Body of pancreas (tissue), 4 donors: ENCODE results near the gene NANOS3. TPM values are rescaled to one million over a fixed set of nuclear protein-coding genes. Genes with fewer than 3 reads are reported as not detected.

Experiments used
- ATAC-seq: fragments of 150-250 bp; one replicate; pipeline ENCODE4 v1.9.1; 2016
- DNase-seq, 4 donors: peaks; one replicate each; pipeline ENCODE4 v3.0.0-alpha.2; 2019
- H3K27ac ChIP-seq, 4 donors: fragments of 200-600 bp; sonication (generic); 1 replicate in 3 of 4; 2 replicates in 1 of 4; pipeline versions ENCODE4 v1.5.1 to v1.6.1; 2016 to 2019; ENCODE audit warnings: mild to moderate bottlenecking in 1 of 4, mixed read lengths in 1 of 4, moderate library complexity in 1 of 4
- H3K27me3 ChIP-seq, 2 donors: fragments of 200-600 bp; sonication (generic); one replicate each; pipeline ENCODE4 v1.6.0; 2016; ENCODE audit warnings: mild to moderate bottlenecking in 1 of 2
- H3K36me3 ChIP-seq, 2 donors: fragments of 200-600 bp; sonication (generic); replicated peaks in 1 of 2; 2 replicates each; pipeline ENCODE4 v1.5.1; 2016; ENCODE audit warnings: low read depth in 2 of 2; ENCODE audit not compliant: insufficient read depth in 1 of 2
- H3K4me1 ChIP-seq: fragments of 200-600 bp; sonication (generic); one replicate; pipeline ENCODE4 v1.6.0; 2016
- H3K4me3 ChIP-seq, 2 donors: fragments of 200-600 bp; sonication (generic); 1 replicate in 1 of 2; 2 replicates in 1 of 2; pipeline ENCODE4 v1.5.1; 2016 to 2019
- H3K9me3 ChIP-seq, 3 donors: fragments of 200-600 bp; sonication (generic); 1 replicate in 2 of 3; 2 replicates in 1 of 3; pipeline ENCODE4 v1.5.1; 2016
- POLR2A ChIP-seq, 3 donors: fragments of 450-650 bp; IDR thresholded peaks; one replicate each; pipeline ENCODE4 v1.6.1; 2016; ENCODE audit warnings: antibody characterized with exemption in 3 of 3, mild to moderate bottlenecking in 2 of 3
- WGBS, 2 donors: methylation state at CpG; one replicate each; pipeline ENCODE4 v1.1.5; 2017; 5-methylcytosine and 5-hydroxymethylcytosine counted together
- intact Hi-C: fragments of 100-400 bp; cut with DNase I; formaldehyde crosslinking; loops from one replicate; pipeline ENCODE4 v1.15.1; 2023
- total RNA-seq, 2 donors: library from RNA; depleted of rRNA; stranded (reverse); fragments of >200 nt; gene quantifications; one replicate each; pipeline ENCODE4 v1.1.0, GENCODE V29; 2016
- TF ChIP-seq, protein P1 (sequence below), 7 experiments: fragments of 450-650 bp in 4 of 7; fragments of 200-600 bp in 3 of 7; sonication (generic) in 3 of 7; IDR thresholded peaks; one replicate each; pipeline ENCODE4 v1.5.1; 2016 to 2019; ENCODE audit warnings: antibody characterized with exemption in 7 of 7

The NANOS3 gene
- total RNA-seq, 2 donors from 2014 or later, result not detected

DNA sequence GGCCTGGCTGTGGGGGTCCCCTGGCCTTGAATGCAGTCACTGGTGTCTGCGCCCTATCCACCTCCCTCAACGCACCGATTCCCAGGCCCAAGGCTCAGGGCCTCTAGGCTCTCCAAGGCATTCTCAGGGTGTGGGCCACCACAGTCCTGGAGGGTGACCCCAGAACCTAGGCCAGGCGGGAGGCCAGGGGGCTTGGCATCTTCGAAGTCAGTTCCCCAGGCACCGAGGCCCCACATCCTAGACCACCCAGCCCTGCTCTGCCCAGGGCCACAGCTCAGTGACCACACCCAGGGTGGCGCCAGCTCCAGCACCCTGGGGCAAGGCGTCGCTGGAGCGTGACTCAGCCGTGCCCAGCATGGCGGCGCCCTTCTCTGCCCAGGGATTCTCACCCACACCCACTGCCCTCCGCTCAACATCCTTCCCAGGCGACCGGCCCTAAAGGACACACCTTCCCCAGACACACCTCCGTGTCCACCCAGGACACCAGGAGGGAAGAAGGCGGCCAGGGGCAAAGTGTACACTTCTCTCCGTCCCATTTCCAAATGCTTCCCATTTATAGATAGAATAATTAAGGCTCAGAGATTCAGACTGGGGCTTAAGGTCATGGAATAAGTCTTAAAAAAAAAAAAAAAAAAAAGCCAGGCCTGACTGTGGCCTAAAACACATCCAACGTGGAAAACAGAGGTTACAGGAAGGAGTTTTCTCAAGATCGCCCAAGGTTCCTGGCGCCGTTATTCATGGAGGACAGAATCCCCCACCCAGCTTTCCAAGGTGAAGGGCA lies 36.4 kb upstream of the NANOS3 start:
- no peak for ATAC-seq
- Histone ChIP-seq H3K4me1 (peaks cover 61% of the 10 kb centered on the region), H3K27me3 (no peaks in the 10 kb centered on the region), H3K36me3 (peaks cover 0 to 4% of the 10 kb centered on the region in 2 donors), H3K9me3 (no peaks in the 10 kb centered on the region), H3K27ac (peak overlapping the region; percentile 90 to 96 (median 94)), H3K4me3 (no peak overlapping the region)
- TF ChIP-seq POLR2A (IDR thresholded peaks at IDR 0.05), result no peak
- TF ChIP-seq, protein P1, sequence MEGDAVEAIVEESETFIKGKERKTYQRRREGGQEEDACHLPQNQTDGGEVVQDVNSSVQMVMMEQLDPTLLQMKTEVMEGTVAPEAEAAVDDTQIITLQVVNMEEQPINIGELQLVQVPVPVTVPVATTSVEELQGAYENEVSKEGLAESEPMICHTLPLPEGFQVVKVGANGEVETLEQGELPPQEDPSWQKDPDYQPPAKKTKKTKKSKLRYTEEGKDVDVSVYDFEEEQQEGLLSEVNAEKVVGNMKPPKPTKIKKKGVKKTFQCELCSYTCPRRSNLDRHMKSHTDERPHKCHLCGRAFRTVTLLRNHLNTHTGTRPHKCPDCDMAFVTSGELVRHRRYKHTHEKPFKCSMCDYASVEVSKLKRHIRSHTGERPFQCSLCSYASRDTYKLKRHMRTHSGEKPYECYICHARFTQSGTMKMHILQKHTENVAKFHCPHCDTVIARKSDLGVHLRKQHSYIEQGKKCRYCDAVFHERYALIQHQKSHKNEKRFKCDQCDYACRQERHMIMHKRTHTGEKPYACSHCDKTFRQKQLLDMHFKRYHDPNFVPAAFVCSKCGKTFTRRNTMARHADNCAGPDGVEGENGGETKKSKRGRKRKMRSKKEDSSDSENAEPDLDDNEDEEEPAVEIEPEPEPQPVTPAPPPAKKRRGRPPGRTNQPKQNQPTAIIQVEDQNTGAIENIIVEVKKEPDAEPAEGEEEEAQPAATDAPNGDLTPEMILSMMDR (IDR thresholded peaks at IDR 0.05), result no peak
- intact Hi-C loops, result no loop called here
- peak in 2 of 4 donors; percentile 21 to 40 for DNase-seq
- WGBS, 2 donors, result 58 to 67% methylated on average over 10 to 23 of the region's 23 CpGs

DNA sequence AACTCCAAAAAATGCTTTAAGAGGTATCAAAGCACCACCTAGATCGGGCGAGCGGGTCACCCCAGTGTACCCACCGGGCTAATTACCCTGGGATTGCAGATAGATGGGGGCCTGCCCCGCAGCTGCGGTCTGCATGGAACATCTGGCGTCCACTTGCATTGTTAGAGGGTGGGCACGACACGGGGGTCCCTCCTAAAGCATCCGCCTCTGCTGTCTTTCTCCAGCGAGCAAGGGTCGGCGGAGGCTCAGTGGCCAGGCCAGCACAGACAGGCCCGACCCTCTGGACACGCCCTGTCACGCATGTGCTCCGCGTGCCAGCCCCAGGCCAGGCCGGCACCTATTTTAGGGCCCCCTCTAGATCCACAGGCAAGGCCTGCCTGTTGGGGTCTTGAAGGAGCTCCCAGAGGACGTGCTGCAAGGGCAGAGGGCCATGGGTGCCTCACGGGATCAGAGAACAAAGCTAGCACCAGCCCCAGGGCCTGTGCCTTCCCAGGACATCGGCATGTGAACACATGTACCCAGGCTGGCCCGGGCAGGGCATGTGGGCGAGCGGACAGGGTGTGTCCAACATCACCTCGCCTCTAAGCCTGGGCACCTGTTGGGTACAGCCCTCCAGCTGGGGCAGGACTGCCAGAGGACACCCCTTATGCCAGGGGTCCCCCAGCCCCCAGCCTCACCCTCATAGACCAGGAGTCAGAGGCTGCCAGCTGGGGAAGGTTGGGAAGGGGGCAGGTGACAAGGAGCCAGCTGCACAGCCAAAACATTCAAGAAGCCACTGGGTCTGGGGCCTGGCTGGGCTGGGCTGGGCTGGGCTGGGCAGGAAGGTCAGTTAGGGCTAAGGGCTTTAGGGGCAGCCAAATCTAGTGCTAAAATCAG lies 35.6 kb upstream of the NANOS3 start:
- H3K4me1 ChIP-seq, result peaks cover 62% of the 10 kb centered on the region
- intact Hi-C loops, result no loop called here
- H3K4me3 ChIP-seq, result peak overlapping the region in 1 of 2 donors; percentile 76
- no peak for ATAC-seq
- DNase-seq, result peak; percentile 48 to 77 (median 54)
- WGBS, 2 donors, result 68 to 75% methylated on average over 10 to 26 of the region's 26 CpGs
- H3K27me3 ChIP-seq, result no peaks in the 10 kb centered on the region
- no peaks in the 10 kb centered on the region for H3K9me3 ChIP-seq
- peak in 2 of 3 donors; percentile 32 to 56 for TF ChIP-seq POLR2A (IDR thresholded peaks at IDR 0.05)
- TF ChIP-seq, protein P1 (IDR thresholded peaks at IDR 0.05), result no peak
- peaks cover 0 to under 1% of the 10 kb centered on the region in 2 donors for H3K36me3 ChIP-seq
- peak overlapping the region; percentile 90 to 96 (median 94) for H3K27ac ChIP-seq

DNA sequence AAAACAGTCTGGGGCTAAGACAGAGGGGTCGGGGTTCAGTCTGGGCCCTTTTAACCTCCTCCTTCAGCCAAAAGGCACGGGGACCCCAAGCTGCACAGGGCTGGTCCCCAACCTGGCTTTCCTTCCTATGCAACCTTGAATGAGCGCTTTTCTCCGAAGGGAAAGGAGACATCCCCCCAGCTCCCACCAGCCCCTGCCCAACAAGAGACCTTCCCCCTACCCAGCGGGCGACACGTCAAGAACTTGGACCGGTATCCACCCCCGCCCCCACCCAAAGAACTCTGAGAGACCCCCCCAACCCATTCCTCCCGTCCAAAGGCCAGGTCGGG lies 35.0 kb upstream of the NANOS3 start:
- peak overlapping the region; percentile 76 to 96 for H3K4me3 ChIP-seq
- ATAC-seq (no peak), DNase-seq (no peak)
- peaks cover 62% of the 10 kb centered on the region for H3K4me1 ChIP-seq
- H3K36me3 ChIP-seq, result no peaks in the 10 kb centered on the region
- H3K27ac ChIP-seq, result peak overlapping the region; percentile 90 to 96 (median 94)
- H3K27me3 ChIP-seq, result no peaks in the 10 kb centered on the region
- 4 to 12% methylated on average over 9 to 11 of the region's 11 CpGs for WGBS, 2 donors
- intact Hi-C loops, result no loop called here
- no peak for TF ChIP-seq POLR2A (IDR thresholded peaks at IDR 0.05)
- TF ChIP-seq, protein P1 (IDR thresholded peaks at IDR 0.05), result no peak
- no peaks in the 10 kb centered on the region for H3K9me3 ChIP-seq

DNA sequence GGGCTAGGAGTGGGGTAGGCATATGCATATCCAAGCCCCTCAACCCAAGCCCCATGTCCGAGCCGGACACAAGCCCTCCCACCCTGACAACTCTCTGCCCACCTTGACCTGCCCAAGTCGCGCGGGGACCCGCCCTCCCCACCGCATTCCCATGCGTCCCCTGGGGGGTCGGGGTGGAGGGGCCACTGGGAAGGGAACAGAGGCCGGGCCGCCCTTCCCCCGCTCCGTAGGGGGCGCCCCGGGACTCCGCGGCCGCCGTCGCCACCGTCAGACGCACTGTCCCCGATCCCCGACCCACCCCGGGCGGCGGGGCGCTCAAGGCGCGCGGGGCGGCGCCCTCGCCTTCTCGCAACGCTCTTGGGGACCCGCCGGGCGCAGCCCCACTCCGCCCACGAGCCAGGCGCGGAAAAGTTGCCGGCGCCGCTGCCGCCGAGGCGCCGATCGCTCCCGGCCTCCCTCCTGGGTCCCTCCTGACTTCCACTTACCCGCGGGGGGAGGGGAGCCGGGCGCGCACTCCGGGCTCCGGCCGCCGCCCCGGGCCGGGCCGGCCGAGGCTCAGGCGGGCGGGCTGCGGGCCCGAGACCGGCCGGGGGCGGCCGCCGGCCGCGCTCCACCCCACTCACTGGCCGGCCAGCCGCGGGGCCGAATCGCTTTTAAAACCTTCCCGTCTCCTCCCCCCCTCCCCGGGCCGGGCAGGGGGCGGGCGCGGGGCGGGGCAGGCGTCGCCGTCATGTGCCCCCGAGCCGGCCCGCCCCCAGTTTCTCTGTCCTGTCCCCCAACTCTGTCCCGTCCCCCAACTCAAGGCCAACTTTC lies 34.4 kb upstream of the NANOS3 start:
- intact Hi-C loops, result no loop called here
- H3K4me3 ChIP-seq, result peak overlapping the region; percentile 76 to 96

More for the DNA sequence above, 34.4 kb upstream of the NANOS3 start:
- no peaks in the 10 kb centered on the region for H3K9me3 ChIP-seq
- H3K27ac ChIP-seq, result peak overlapping the region; percentile 90 to 96 (median 94)
- 0 to 3% methylated on average over 10 to 55 of the region's 95 CpGs for WGBS, 2 donors
- no peaks in the 10 kb centered on the region for H3K27me3 ChIP-seq
- peaks cover 67% of the 10 kb centered on the region for H3K4me1 ChIP-seq
- DNase-seq, result peak; percentile 83 to 88 (median 86)
- TF ChIP-seq, protein P1 (IDR thresholded peaks at IDR 0.05), result peak in 1 of 7 experiments; percentile 1
- peak; percentile 68 to 78 (median 76) for TF ChIP-seq POLR2A (IDR thresholded peaks at IDR 0.05)
- ATAC-seq, result peak; percentile 40
- H3K36me3 ChIP-seq, result no peaks in the 10 kb centered on the region
